ENCODE data around the gene PSMA6. TPM values are rescaled to one million over a fixed set of nuclear protein-coding genes. Genes with fewer than 3 reads are reported as not detected.

PSMA6 gene
- polyA plus RNA-seq, 1 experiment, result 300 TPM

DNA sequence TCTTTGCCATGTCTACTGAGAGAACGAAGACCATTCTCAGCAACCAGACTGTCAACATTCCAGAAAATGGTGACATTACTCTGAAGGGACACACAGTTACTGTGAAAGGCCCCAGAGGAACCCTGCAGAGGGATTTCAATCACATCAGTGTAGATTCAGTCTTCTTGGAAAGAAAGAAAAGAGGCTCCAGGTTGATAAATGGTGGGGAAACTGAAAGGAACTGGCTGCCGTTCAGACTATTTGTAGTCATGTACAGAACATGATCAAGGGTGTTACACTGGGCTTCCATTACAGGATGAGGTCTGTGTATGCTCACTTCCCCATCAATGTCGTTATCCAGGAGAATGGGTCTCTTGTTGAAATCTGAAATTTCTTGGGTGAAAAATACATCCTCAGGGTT lies 29.7 kb upstream of the PSMA6 start:
- no peaks in the 10 kb centered on the region for H3K27me3 ChIP-seq (ENCODE audit: control insufficient read depth, insufficient read depth, low read length)
- no peak for DNase-seq (ENCODE audit: low read depth, low spot score)
- H3K27ac ChIP-seq (ENCODE audit: low read depth, low read length), result no peak overlapping the region
- ChIA-PET CTCF (interaction anchor here (0.9 to 1.3 kb wide), 2 partner anchors 12 to 48 kb away, joined by 4 to 5 read pairs; no protein-coding TSS in a partner anchor), POLR2A (no interaction called here)
- TF ChIP-seq, protein P1, sequence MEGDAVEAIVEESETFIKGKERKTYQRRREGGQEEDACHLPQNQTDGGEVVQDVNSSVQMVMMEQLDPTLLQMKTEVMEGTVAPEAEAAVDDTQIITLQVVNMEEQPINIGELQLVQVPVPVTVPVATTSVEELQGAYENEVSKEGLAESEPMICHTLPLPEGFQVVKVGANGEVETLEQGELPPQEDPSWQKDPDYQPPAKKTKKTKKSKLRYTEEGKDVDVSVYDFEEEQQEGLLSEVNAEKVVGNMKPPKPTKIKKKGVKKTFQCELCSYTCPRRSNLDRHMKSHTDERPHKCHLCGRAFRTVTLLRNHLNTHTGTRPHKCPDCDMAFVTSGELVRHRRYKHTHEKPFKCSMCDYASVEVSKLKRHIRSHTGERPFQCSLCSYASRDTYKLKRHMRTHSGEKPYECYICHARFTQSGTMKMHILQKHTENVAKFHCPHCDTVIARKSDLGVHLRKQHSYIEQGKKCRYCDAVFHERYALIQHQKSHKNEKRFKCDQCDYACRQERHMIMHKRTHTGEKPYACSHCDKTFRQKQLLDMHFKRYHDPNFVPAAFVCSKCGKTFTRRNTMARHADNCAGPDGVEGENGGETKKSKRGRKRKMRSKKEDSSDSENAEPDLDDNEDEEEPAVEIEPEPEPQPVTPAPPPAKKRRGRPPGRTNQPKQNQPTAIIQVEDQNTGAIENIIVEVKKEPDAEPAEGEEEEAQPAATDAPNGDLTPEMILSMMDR (IDR thresholded peaks at IDR 0.05; ENCODE audit: low read depth, low read length), result no peak
- H3K9me3 ChIP-seq (ENCODE audit: control insufficient read depth, insufficient read depth, low read length), result no peaks in the 10 kb centered on the region
- H3K4me3 ChIP-seq (ENCODE audit: low read depth, low read length), result no peak overlapping the region

DNA sequence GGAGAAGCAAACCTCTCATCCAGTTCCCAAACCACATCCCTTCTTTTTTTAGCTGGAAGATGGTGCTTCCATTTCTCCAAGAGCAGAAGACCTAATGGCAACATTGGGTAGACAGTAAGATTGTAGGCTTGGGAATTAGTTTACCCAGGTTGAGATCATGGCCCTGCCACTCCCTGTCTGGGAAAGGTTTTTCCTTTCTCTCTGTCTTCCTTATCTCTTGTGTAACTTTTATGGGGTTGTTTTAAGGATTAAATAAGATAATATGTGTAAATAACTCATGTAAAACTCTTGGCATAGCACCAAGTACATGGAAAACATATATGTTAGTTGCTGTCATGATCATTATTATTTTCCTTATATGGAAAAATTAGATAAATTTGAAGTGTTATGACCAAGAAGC lies 23.2 kb upstream of the PSMA6 start:
- POLR2A ChIA-PET, result no interaction called here
- TF ChIP-seq, protein P1 (IDR thresholded peaks at IDR 0.05; ENCODE audit: low read depth, low read length), result no peak
- no peaks in the 10 kb centered on the region for H3K27me3 ChIP-seq (ENCODE audit: control insufficient read depth, insufficient read depth, low read length)
- H3K9me3 ChIP-seq (ENCODE audit: control insufficient read depth, insufficient read depth, low read length), result no peaks in the 10 kb centered on the region
- DNase-seq (ENCODE audit: low read depth, low spot score), result no peak
- H3K27ac ChIP-seq (ENCODE audit: low read depth, low read length), result no peak overlapping the region
- CTCF ChIA-PET, result no interaction called here
- no peak overlapping the region for H3K4me3 ChIP-seq (ENCODE audit: low read depth, low read length)

DNA sequence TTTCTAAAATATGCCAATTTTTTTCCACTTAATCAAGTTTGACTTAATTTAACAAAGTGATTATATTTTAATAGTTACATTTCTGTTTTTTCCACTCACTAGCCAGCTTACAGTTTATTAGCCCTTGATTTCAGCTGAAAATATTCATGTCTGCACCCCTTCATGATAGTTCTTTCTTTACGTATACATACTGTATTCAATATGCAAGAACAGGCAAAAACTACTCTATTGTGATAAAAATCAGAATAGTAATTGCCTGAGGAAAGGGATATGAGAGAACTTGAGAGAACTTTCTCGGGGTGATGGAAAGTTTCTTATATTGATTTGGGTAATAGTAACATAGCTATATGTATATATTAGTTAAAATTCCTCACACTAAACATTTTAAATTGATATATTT lies 17.4 kb upstream of the PSMA6 start:
- no peaks in the 10 kb centered on the region for H3K9me3 ChIP-seq (ENCODE audit: control insufficient read depth, insufficient read depth, low read length)
- no peak overlapping the region for H3K4me3 ChIP-seq (ENCODE audit: low read depth, low read length)
- CTCF ChIA-PET, result interaction anchor here (0.9 kb wide), 2 partner anchors 59 to 292 kb away, joined by 3 read pairs; partner anchors contain the start of gene SRP54
- no peak for DNase-seq (ENCODE audit: low read depth, low spot score)
- TF ChIP-seq, protein P1 (IDR thresholded peaks at IDR 0.05; ENCODE audit: low read depth, low read length), result no peak
- H3K27me3 ChIP-seq (ENCODE audit: control insufficient read depth, insufficient read depth, low read length), result no peaks in the 10 kb centered on the region
- POLR2A ChIA-PET, result no interaction called here
- no peak overlapping the region for H3K27ac ChIP-seq (ENCODE audit: low read depth, low read length)

DNA sequence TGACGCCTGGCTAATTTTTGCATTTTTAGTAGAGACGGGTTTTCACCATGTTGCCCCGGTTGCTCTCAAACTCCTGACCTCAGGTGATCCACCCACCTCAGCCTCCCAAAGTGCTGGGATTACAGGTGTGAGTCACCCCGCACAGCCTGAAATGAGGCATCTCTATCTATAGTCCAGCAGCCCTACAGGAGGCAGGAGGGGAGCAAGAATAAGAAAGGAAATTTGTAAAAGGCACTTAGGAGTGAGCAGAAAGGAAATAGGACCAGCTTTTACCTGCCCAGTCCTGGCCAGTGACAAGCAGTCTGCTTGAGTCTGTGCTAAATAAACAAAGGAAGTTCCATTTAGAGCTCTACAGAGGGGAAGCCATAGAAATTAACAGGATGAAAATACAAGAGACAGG lies 15.0 kb upstream of the PSMA6 start:
- Histone ChIP-seq H3K9me3 (ENCODE audit: control insufficient read depth, insufficient read depth, low read length) (no peaks in the 10 kb centered on the region), H3K27ac (ENCODE audit: low read depth, low read length) (no peak overlapping the region), H3K27me3 (ENCODE audit: control insufficient read depth, insufficient read depth, low read length) (no peaks in the 10 kb centered on the region), H3K4me3 (ENCODE audit: low read depth, low read length) (no peak overlapping the region)
- POLR2A ChIA-PET, result interaction anchor here (1.3 kb wide), 1 partner anchor 15 kb away, joined by 3 read pairs; the partner anchor contains the start of gene PSMA6
- TF ChIP-seq, protein P1 (IDR thresholded peaks at IDR 0.05; ENCODE audit: low read depth, low read length), result no peak
- CTCF ChIA-PET, result no interaction called here
- DNase-seq (ENCODE audit: low read depth, low spot score), result no peak

DNA sequence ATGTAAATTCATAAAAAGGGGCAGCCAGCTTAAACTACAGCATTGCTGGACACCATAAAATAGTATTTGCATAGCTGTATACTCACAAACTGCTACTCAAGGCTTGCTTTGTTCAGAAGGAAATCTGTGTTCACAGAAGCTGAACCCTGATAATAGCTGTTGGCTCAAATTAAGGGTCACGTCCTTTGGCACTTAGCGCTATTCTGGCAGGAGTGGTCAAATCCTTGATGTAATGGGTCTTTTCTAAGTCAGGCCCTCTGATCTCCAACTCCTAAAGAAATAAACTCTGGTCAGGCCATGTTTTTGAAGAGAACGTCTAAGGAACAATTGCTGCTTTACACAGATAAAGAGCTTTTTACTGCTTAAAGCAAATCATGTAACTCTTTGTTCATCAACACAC lies 12.8 kb upstream of the PSMA6 start:
- Histone ChIP-seq H3K27me3 (ENCODE audit: control insufficient read depth, insufficient read depth, low read length) (no peaks in the 10 kb centered on the region), H3K27ac (ENCODE audit: low read depth, low read length) (no peak overlapping the region), H3K9me3 (ENCODE audit: control insufficient read depth, insufficient read depth, low read length) (no peaks in the 10 kb centered on the region), H3K4me3 (ENCODE audit: low read depth, low read length) (no peak overlapping the region)
- TF ChIP-seq, protein P1 (IDR thresholded peaks at IDR 0.05; ENCODE audit: low read depth, low read length), result no peak
- ChIA-PET POLR2A (no interaction called here), CTCF (no interaction called here)
- no peak for DNase-seq (ENCODE audit: low read depth, low spot score)

Data from AG04450 (cell line).